ENCODE results near the gene SPC25. TPM values are rescaled to one million over a fixed set of nuclear protein-coding genes. Genes with fewer than 3 reads are reported as not detected.

Gene SPC25
- polyA plus RNA-seq, 1 experiment = 4.2 TPM

DNA sequence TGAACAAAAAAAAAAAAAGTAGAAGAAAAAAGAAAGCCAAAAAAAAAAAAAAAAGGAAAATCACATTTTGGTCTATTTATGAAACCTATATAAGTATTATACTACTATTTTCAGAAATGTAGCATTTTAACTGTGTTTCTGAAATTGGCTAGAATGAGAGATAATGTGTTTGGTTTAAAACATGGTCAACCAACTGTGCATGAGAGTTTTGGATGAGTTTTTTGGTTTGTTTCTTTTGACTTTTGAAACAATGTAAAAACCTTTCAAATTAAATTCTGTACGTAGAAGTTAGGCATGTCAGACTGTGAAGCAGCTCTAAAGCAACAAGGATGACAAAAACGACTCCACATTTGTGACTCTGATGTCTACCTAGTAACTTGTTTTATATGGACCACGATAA is 34.6 kb downstream of the SPC25 start:
- ChIA-PET POLR2A (no interaction called here), CTCF (no interaction called here)
- DNase-seq (ENCODE audit: low read depth, low spot score) = no peak

GRCh38 chr2:168854651-168855050 is 35.6 kb downstream of the SPC25 start:
- no peak for DNase-seq (ENCODE audit: low read depth, low spot score)
- no peak overlapping the region for H3K4me3 ChIP-seq (ENCODE audit: low read depth, low read length)
- CTCF ChIA-PET = no interaction called here
- no peak overlapping the region for H3K27ac ChIP-seq (ENCODE audit: low read depth, low read length)
- no peaks in the 10 kb centered on the region for H3K27me3 ChIP-seq (ENCODE audit: control insufficient read depth, insufficient read depth, low read length)
- no peaks in the 10 kb centered on the region for H3K9me3 ChIP-seq (ENCODE audit: control insufficient read depth, insufficient read depth, low read length)
- POLR2A ChIA-PET = no interaction called here
- no peak for TF ChIP-seq CTCF (IDR thresholded peaks at IDR 0.05; ENCODE audit: low read depth, low read length)

More for the DNA sequence above, 34.6 kb downstream of the SPC25 start:
- no peak for TF ChIP-seq CTCF (IDR thresholded peaks at IDR 0.05; ENCODE audit: low read depth, low read length)
- no peak overlapping the region for H3K27ac ChIP-seq (ENCODE audit: low read depth, low read length)
- no peaks in the 10 kb centered on the region for H3K27me3 ChIP-seq (ENCODE audit: control insufficient read depth, insufficient read depth, low read length)
- no peak overlapping the region for H3K4me3 ChIP-seq (ENCODE audit: low read depth, low read length)
- no peaks in the 10 kb centered on the region for H3K9me3 ChIP-seq (ENCODE audit: control insufficient read depth, insufficient read depth, low read length)

DNA sequence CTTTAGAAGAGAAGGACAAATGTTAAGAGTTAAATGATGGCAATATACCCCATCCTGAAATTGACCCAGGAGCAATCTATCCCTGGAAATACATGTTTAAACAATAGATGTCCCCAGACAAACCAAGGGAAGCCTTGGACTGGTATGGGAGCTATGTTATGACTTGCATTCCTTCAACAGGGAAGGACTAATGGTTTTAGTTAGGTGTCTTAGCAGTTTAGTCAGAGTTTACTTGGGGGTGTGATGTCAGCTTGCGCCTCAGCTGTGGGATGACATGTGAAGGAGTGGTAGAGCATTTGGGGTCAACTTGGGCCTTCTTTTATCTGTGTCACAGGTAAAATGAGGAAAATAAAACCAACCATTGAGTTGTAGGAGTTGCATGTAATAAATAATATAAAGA is 36.8 kb downstream of the SPC25 start:
- TF ChIP-seq CTCF (IDR thresholded peaks at IDR 0.05; ENCODE audit: low read depth, low read length) = no peak
- Histone ChIP-seq H3K9me3 (ENCODE audit: control insufficient read depth, insufficient read depth, low read length) (no peaks in the 10 kb centered on the region), H3K4me3 (ENCODE audit: low read depth, low read length) (no peak overlapping the region), H3K27ac (ENCODE audit: low read depth, low read length) (no peak overlapping the region), H3K27me3 (ENCODE audit: control insufficient read depth, insufficient read depth, low read length) (no peaks in the 10 kb centered on the region)
- ChIA-PET CTCF (no interaction called here), POLR2A (no interaction called here)
- DNase-seq (ENCODE audit: low read depth, low spot score) = no peak

DNA sequence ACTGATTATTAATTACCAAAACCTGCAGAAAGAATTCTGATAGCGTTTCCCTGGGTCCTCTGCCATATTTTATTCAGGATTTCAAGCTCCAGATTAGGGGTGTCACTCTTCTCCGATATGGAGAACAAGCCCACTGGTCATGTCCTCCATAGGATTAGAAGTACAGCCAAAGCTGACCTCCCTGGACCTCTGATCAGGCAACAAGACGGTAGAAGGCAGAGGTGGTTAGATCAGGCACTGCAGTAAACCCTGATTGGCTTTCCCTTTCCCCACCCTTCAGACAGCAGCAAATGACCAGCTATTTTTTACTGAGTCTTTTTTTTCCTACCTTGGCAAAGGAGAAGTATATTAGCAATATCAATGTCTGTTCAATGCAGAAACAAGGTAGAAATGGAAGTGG is 37.7 kb downstream of the SPC25 start:
- ChIA-PET POLR2A (no interaction called here), CTCF (no interaction called here)
- no peak for TF ChIP-seq CTCF (IDR thresholded peaks at IDR 0.05; ENCODE audit: low read depth, low read length)
- H3K27ac ChIP-seq (ENCODE audit: low read depth, low read length) = no peak overlapping the region
- H3K4me3 ChIP-seq (ENCODE audit: low read depth, low read length) = no peak overlapping the region
- no peaks in the 10 kb centered on the region for H3K27me3 ChIP-seq (ENCODE audit: control insufficient read depth, insufficient read depth, low read length)
- no peaks in the 10 kb centered on the region for H3K9me3 ChIP-seq (ENCODE audit: control insufficient read depth, insufficient read depth, low read length)
- no peak for DNase-seq (ENCODE audit: low read depth, low spot score)

DNA sequence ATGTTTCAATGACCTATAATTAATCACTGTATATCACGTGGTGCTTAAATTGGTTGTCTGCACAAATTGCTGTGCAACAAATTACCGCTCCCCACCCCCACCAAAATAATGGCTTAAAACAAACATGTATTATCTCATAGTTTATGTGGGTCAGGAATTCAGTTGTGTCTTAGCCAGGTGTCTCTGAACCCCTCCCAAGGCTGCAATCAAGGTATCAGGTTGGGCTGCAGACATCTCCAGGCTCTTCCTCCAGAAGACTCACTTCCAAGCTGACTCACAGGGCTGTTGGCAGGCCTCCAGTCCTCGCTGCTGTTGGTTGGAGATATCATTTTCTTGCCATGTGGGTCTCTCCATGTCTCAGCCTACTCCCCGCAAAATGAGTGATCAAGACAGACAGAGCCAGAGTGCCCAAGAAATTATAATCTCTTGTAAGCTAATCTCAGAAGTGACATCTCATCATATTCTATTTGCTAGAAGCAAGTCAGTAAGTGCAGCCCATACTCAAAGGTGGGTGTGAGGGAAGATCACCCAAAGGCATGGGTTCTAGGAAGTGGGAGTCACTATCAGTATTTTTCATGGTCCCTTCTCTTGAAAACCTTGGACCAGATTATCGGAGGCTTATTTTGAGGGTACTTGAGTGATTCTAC is 38.4 kb downstream of the SPC25 start:
- H3K4me3 ChIP-seq (ENCODE audit: low read depth, low read length) = no peak overlapping the region
- POLR2A ChIA-PET = no interaction called here
- no peaks in the 10 kb centered on the region for H3K9me3 ChIP-seq (ENCODE audit: control insufficient read depth, insufficient read depth, low read length)
- H3K27me3 ChIP-seq (ENCODE audit: control insufficient read depth, insufficient read depth, low read length) = no peaks in the 10 kb centered on the region
- CTCF ChIA-PET = no interaction called here
- DNase-seq (ENCODE audit: low read depth, low spot score) = peak; percentile 55
- H3K27ac ChIP-seq (ENCODE audit: low read depth, low read length) = no peak overlapping the region
- TF ChIP-seq CTCF (IDR thresholded peaks at IDR 0.05; ENCODE audit: low read depth, low read length) = no peak
